ENCODE data around the gene ALX4.

Gene ALX4

DNA sequence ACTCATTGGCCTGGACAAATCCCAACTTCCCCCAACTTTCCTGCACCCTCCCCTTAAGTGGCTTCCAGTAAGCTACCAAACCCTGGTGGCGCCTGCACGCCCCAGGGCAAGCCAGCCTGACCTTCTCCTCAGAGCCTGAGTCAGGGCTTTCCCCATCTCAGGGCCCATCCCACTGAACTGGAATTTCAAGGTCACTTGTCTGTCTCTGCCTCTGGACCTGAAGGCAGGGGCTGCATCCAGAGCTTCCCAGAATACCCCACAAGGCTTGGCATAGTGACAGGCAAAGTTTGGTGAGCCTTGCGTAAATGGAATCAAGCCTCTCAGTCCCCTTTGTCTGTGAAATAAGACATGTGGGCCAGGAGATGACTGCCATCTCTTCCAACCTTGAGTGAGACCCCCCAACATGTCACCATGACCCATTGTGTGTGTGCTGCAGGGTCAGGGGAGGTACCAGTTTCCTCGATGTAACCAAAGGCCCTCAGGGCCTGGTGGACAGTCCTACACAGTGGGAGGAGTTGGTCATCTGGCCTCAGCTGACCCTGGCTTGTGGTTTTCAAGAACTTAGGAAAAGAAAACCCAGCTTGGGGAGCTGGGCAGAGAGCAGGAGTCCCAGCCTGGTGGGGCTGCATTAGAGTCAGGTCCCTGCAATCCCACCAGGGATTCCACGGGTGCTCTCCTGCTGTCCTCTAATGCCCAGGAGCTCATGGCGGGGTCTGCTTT, 8.9 kb downstream of the ALX4 start:
- no peak for DNase-seq (ENCODE audit: low spot score)

DNA sequence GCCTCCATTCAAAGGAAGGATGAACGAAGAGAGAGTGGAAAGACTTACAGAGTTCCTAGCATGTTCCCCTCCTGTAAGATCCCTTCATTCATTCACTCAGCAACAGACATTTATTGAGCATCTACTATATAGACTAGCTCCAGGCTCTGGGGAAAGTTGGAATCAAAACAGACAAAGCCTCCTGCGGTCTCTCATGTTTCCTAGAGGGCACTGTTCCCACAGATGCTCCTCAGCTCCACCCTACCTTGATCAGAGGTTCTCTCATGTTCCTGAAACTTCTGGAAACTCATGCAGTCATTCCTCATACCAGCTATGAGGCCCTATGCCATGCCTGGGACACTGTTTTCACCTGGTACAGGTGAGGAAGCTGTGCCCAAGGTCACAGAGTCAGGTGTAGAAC, 11.1 kb downstream of the ALX4 start:
- DNase-seq (ENCODE audit: low spot score), result no peak

GRCh38 chr11:44290208-44290607, 19.7 kb downstream of the ALX4 start:
- DNase-seq (ENCODE audit: low spot score), result no peak

DNA sequence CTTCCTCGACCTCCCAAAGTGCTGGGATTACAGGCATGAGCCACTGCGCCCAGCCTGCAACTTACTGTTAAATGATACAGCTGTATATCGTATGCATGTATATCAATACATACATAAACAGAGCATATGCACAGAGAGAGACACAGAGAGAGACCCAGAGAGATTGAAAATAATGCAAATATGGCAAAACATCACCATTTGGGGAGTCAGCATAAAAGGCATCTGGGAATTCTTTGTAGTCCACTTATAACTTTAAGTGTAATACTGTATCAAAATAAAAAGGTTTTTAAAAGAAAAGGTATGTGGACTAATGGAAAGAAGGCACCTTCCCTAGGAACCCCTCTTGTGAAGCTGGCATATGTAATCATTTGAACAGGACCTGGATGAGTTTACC, 21.8 kb downstream of the ALX4 start:
- no peak for DNase-seq (ENCODE audit: low spot score)

- no peak for DNase-seq (ENCODE audit: low spot score)
Measured at GRCh38 chr11:44286911-44287310, 23.0 kb downstream of the ALX4 start.

DNA sequence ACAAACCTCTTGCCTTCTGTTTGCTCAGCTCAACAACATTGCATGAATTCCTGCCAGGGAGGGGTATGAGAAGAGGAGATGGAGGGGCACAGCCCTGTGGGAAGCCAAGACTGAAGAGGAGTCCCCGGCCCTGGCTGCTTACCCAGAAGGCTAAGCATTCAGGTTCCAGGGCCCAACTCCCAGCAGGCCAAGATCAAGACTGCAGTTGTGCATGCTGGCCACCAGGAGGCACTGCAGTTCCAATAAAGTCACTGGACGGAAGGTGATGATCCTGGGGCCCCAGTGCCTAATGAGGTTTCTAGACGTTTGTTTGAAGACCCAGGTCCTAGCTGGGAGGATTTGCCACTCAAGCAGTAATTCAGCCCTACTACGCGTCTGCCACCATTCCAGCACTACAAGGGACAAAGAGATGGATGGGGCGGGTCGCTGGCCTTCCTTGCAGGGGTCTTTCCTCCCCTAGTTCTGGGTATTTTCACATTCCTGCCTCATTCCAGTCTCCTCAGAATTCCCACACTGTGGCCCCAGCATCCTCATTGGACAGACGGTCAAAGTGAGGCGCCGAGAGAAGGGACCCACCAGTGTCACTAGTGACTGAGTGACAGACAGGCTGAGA, 23.6 kb downstream of the ALX4 start:
- peak; percentile 60 for DNase-seq (ENCODE audit: low spot score)

GRCh38 chr11:44285756-44286155, 24.2 kb downstream of the ALX4 start:
- no peak for DNase-seq (ENCODE audit: low spot score)

GRCh38 chr11:44282620-44283019, 27.3 kb downstream of the ALX4 start:
- no peak for DNase-seq (ENCODE audit: low spot score)

GRCh38 chr11:44281151-44281550, 28.8 kb downstream of the ALX4 start:
- DNase-seq (ENCODE audit: low spot score), result no peak

DNA sequence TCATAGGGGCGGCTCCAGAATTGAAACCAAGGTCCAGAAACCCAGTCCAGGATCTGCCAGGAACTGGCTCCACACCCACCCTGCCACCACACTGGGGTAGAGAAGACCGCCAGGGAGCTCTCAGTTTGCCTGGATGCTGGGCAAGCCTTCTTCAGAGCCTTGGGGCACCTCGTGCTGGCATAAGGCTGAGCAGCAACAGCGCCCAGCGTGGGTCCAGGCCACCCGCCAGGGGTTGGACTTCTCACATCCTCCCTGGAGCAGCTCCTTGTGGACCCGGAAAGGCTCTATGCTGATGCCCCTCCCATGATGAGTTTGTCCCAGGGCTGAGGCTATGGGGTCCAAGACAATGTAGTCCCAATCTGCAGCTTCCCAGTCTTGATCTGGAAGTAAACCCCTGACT, 29.7 kb downstream of the ALX4 start:
- no peak for DNase-seq (ENCODE audit: low spot score)

- DNase-seq (ENCODE audit: low spot score), result no peak
Measured at GRCh38 chr11:44279483-44279882, 30.5 kb downstream of the ALX4 start.

DNA sequence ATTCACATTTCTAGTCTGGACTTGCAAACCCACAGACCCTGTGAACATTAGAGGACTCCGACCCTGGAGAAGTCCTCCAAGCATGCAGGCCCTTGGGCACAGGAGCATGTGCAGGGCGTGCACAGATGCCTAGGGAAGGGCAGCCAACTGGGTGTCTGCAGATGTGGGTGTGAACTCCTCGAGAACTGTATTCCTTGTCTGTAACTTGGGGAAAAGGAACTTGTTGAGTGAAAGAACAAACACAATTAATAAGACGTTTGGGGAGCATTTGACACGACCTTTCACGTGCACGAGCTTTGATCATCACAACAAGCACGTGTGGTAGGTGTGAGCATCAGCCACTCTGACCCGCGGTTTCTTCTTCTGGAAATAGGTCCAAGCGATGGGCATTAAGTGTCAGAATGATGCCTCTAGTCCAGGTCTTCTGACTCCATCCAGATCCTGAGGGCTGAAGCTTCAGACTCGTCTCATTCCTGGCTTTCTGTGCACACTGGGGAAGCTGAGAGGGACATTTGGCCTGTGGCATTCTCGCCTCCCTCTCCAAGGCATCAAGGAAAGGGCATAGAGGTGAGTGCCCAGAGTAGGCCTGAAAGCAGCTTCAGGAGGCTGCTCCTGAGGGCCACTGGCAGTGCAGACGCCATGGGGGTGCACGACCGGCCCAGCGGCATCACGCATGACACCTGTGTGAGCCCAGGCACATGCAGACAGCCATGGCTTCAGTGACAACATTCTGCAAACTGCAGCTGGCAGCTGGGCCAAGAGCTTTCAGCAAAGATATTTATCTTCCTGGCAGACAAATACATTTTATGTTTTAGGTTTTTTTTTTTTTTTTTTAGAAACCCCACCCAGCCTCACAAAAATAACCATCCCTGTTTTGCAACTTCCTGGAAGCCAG, 32.5 kb downstream of the ALX4 start:
- DNase-seq (ENCODE audit: low spot score), result no peak

- no peak for DNase-seq (ENCODE audit: low spot score)
Measured at GRCh38 chr11:44275961-44276550, 33.9 kb downstream of the ALX4 start.

DNA sequence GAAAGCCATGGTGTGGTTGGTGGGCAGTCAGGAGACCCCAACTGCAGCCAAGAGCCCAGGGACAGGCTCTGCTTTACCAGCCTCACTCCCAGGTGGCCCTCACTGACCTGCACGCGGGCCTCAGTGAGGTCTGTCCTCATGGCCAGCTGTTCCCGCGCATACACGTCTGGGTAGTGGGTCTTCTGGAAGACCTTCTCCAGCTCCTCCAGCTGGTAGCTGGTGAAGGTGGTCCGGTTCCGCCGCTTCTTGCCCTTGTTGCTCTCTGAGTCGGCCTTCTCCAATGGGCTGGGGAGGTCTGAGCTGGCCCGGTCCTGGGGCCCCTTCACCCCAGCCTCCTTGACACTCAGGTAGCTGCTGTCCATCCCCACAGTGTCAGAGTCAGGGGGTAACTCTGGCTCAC, 34.7 kb downstream of the ALX4 start:
- no peak for DNase-seq (ENCODE audit: low spot score)

DNA sequence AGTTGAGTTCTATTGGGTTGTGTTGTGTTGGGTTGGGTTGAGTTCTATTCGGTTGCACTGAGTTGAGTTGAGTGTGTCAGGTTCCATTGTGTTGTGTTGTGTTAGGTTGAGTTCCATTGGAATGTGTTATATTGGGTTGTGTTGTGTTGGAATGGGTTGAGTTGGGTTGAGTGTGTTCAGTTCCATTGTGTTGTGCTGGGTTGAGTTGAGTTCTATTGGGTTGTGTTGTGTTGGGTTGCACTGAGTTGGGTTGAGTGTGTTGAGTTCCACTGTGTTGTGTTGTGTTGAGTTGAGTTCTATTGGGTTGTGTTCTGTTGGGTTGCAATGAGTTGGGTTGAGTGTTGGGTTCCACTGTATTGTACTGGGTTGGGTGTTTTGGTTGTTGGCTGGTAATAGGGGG, 35.5 kb downstream of the ALX4 start:
- DNase-seq (ENCODE audit: low spot score), result no peak

GRCh38 chr11:44271286-44271685, 38.7 kb downstream of the ALX4 start:
- no peak for DNase-seq (ENCODE audit: low spot score)

GRCh38 chr11:44270403-44271273, 39.3 kb downstream of the ALX4 start:
- no peak for DNase-seq (ENCODE audit: low spot score)

GRCh38 chr11:44269369-44270351, 40.3 kb downstream of the ALX4 start:
- no peak for DNase-seq (ENCODE audit: low spot score)

DNA sequence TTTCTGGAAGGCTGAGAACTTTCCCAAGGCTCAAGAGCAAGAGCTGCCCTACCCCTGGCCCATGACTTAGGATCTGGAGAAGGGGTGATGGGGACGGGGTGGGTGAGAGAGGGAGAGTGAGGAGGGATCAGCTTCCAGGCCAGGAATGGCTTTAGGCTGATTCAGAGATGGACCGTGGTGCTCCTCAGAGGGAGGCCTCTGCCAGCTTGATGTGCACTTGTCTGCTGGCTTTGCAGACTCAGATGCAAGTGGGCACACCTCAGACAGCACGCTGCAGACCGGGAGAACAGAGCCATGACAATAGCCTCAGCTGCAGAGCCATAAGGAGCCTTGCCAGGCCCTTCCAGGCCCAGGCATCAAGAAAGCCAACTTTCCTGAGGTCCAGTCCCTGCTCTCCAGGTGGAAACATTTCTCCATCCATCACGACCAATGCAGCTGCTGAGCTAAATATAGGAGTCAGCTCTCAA, 41.3 kb downstream of the ALX4 start:
- DNase-seq (ENCODE audit: low spot score), result no peak

Data from hematopoietic multipotent progenitor cell treated with erythropoietin and hydrocortisone succinate and interleukin-3 and kit ligand, for 17 days (in vitro differentiated cells).